ENCODE results near the gene ZEB2.

ZEB2 gene

DNA sequence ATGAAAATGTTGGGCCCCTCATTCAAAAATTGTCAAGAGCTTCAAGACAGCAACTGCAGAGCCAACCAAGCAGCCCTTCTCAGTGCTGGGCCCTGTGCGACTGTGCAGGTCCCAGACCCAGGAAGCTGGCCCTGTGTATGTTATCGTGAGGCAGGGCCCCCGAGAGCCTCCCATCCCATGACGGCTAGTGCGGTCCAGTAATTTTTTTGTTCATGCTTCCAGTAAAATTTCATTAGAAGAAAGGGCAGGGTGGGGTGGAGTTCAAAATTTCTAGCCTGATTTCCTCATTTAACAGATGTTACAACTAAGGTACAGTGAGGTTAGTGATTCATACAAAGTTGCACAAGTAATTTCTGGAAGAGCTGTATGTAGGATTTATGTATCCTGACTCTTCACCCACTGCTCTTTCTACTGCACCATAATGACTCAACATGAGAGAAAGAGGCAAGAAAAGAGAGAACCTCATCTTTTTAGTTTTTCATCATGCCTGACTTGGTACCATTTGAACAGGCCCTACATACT is 105.5 kb downstream of the ZEB2 start:
- DNase-seq: no peak

DNA sequence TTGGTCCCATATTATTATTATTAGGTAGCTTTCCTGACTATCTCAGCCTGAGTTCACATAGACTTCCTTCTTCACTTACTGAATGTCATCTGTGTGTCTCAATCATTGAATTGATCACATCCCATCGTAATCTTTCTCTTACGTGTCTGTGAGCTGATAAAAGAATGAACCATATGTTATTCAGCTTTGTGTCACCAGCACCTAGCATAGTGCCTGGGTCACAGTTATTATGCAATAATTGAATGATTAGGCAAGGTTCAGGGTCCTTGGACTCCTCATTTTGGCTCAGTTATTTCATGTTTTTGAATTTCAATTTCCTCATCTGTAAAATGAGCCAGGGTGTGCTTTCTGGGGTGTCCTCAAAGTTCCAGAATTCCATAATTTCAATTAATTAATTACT is 107.2 kb downstream of the ZEB2 start:
- DNase-seq: no peak

GRCh38 chr2:144411473-144411872 is 108.4 kb downstream of the ZEB2 start:
- DNase-seq: no peak

GRCh38 chr2:144409241-144409640 is 110.7 kb downstream of the ZEB2 start:
- DNase-seq: no peak

DNA sequence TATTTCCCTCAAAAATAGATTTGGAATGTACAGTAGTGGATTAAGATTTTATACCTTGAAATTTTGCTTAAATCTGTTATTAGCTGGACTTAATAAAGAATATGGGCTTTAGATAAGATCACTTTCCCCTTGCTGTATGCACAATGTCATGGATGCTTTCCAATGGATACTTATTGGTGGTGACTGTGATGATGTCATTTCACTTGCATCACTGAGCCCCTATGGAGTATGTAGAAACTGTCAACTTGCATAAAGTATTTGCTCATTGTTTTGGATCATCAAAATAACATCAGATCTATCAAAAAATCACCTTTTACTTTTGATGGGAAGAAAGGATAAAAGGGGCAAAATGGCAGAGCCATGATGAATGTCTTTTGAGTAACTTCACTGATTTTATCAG is 112.7 kb downstream of the ZEB2 start:
- no peak for DNase-seq

DNA sequence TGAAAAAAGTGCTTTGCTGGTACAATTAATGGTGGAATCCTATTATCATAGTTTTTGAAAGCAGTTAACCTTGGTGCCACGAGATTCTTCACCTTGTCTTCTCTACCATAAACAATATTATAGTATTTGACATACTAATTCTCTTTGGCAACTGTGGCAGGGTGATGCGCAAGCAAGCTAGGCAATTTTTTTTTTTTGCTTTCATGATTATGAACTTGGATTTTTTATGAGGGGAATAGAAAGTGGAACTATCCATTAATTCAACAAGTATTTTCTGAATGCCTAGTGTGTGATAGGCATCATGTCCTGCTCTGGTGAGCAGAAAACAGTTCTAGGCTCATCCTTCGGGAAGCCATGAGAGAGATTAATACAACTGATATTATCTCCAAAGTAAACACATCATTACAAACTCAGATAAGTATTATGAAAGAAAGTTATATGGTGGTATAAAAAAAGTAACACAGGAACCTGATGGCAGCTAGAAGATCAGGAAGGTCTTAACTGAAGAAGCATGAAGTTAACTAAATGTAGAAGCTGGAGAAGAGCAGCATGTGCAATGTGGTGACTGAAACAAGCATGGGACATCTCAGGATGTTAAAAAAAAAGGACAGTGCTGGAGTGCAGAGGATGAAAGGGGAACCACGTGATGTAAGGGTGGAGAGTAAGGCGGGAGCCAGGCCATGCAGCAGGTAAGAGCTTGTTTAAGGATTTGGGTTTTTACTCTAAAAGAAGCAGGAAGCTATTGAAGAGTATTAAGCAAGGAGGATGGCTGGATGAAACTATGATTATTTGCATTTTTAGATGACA is 113.7 kb downstream of the ZEB2 start:
- no peak for DNase-seq

GRCh38 chr2:144405321-144405720 is 114.6 kb downstream of the ZEB2 start:
- DNase-seq: no peak

DNA sequence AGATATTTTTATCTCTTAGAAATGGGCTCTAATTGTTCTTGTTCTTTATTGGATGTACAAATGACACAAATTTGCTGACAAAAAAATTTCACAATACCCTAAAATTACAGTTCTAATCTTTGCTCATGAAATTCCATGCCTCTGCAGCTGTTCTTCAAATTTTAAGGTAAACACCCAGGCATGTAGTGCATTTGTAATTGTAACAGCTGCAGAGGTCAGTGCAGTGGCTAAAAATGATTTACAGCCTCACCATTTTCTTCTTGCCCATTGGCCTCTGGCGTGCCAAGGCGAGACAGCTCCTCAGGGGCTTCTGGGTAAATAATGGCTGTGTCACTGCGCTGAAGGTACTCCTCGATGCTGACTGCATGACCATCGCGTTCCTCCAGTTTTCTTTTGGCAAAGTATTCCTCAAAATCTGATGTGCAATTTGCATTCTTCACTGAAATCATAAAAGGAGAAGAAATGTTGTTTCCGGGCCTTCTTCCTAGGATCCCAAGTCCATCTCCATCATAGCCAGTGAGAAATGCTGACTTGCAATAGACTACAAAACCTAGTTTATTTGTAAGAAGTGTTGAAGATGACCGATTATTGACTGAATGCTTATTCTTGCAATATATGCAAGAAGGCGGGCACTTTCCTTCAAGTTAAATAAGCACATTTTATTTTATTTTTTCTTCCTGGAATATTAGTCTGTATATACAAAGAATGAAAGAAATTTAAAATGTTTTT is 115.2 kb downstream of the ZEB2 start:
- DNase-seq: peak; percentile 62

DNA sequence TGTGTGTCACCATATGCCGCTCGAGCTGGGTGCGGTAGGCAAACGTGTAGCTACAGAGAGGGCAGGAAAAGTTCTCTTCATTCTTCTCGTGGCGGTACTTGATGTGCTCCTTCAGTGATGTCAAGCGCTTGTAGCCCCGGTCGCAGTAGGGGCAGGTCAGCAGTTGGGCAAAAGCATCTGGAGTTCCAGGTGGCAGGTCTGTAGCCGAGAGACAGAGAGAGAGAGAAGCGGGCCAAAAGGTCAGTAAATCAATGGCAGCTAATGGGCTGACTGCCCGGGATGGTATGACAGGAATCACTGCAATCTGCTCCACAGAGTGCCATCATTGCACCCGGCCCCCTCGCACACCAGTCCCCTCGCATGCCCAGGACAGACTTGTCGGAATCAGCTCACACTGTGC is 116.0 kb downstream of the ZEB2 start:
- peak; percentile 84 for DNase-seq

DNA sequence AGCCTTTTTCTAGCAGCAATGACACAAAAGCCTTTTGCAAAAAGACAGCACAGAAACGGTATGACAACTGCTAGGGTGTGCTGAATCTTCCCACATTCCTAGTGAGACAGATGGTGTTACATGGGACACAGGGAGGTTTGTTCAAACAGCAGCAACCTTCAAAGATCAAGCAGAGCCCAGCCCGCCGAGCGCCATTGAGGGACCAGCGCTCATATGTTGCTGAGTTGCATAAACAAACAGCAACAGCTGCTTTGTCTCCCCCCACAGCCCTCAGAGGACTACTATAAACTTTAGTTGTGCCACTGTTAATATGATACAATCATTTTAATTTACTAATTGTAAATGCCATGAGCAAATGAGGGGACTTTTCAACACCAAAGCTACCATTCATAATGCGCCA is 117.7 kb downstream of the ZEB2 start:
- peak; percentile 82 for DNase-seq

GRCh38 chr2:144401036-144401435 is 118.9 kb downstream of the ZEB2 start:
- DNase-seq: no peak

GRCh38 chr2:144396318-144396717 is 123.6 kb downstream of the ZEB2 start:
- no peak for DNase-seq

DNA sequence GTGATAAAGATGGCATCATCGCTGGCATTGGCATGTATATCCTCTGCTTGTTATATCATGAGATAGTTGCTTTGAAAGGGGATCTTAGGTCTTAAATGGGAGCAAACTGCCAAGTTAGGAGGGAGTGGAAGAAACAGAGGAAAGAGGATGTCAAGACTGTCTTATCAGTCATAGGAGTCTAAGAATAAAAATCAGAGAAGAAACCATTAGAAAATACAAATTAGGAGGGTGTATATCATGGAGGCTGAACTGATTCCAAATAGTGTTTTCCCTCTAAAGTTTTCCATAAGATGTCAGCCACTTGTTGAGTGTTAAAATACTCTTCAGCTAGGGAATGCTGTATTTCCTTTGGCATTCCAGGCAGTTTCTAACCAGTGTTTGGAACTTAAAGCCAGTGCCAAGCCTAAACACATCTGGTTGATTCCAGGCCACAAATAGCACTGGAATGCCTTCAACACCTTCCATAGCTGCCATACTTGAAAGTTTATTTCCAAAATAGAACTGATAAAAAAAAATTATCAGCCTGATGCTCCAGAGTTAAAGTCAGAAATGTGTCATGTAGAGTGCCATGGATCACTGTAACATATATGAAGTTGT is 129.4 kb downstream of the ZEB2 start:
- no peak for DNase-seq

DNA sequence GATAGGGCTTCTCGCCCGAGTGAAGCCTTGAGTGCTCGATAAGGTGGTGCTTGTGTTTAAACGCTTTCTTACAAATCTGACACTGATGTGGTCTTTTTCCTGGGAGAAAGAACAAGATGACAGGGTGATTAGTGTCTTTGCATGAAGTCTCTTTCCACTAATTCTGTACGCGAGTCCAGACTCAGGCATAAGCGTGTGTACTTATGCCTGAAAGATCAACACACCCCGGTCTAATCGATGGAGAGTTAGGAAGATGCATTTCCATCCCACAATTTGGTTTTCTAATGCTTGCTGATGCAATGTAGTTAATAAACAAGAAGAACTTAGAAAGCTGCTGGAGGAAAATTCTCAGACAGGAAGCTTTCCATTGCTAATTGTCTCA is 130.0 kb downstream of the ZEB2 start:
- no peak for DNase-seq

GRCh38 chr2:144389151-144389929 is 130.6 kb downstream of the ZEB2 start:
- no peak for DNase-seq

DNA sequence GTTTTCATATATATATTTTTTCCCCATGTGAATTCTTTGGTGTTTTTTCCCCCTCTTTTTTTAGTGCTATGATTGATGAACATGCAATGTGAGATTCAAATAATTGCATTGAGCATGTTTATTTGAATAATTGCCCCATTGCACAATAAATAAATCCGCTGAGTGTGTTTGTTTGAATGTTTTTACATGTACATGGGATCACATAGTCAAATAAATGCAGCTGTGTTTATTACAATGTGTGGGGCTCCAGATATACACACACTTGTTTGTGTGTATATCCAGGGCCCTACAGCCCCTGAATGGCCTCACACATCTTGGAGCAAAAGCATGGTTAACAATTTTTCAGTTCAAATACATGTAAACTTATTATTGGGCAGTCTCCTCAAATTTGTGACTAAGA is 134.5 kb downstream of the ZEB2 start:
- DNase-seq: no peak

GRCh38 chr2:144383571-144384100 is 136.3 kb downstream of the ZEB2 start:
- DNase-seq: no peak

- DNase-seq: no peak
These were observed 137.1 kb downstream of the ZEB2 start for GRCh38 chr2:144382849-144383248.

- DNase-seq: no peak
These were observed 138.2 kb downstream of the ZEB2 start for GRCh38 chr2:144381716-144382115.

DNA sequence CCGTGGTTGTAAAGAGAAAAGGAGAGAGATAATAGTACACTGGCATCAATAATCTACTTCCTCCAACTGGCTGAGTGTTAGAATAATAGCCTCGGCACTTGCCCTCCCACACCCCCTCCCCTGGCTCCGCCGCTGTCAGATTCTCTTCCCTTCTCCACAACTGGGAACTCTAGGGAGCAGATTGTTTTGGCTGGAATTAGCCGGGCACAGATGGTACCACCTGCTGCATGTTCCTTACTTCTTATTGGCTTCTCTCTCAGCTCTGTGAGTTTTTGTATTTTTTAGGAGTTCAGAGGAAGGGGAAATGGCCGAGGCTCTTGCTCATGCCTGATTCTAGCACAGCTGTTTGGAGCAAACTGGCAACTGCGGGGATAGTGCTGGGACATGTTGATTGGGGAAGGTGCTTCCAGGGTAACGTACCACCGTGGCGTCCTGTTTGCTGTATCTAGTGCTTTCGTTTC is 140.0 kb downstream of the ZEB2 start:
- DNase-seq: peak; percentile 86

- no peak for DNase-seq
These were observed 141.4 kb downstream of the ZEB2 start for GRCh38 chr2:144378551-144378950.

DNA sequence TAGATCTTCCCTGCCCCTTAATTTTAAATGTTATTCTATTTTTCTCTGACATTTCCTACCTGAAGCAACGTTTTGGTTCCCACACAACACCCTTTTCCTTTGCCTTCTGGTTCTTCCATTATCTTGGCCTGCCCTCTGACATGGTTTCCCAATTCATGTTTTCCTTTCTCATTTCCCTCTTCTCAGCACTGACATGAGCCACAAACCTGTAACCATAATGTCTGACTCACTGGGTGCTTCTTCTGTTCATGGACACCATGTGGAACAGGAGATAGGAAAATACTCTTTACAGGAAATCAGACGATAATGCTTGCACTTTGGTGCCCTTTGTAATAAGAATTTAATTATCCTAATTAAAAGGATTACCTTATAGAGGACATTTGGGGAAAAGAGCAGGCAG is 142.0 kb downstream of the ZEB2 start:
- no peak for DNase-seq

DNA sequence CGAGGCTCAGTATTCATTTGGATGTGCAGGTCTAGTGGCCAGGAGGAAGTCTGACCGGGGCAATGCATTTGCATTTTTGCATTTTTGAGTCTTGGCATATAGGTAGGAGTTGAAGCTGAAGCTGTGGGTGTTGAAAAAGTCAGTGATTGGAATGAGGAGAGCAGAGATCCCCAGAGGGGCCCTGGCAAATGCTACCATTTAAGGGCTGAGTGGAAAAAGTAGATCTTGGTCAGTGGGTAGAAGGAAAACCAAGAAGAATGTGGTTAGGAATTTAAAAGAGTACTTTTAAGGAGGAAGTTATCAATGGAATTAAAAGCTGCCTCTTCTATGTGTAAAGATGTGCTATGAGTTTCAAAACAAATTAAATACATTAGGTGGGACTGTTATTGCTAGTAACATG is 143.0 kb downstream of the ZEB2 start:
- DNase-seq: no peak

Measured in right hindlimb (tissue), 1 donor.